B cell (primary cell): ENCODE measurements around the gene EFHD2.

ENCODE experiments used
- EZH2 ChIP-seq: IDR thresholded peaks from 2 replicates; pipeline ENCODE4 v1.6.1; 2012; ENCODE audit warnings: borderline replicate concordance, low read depth, mild to moderate bottlenecking, moderate library complexity, low read length; ENCODE audit not compliant: insufficient read depth, poor library complexity, severe bottlenecking
- TF ChIP-seq, protein P1 (sequence below): fragments of 200-600 bp; IDR thresholded peaks from one replicate; pipeline ENCODE4 v1.8.0; 2022; ENCODE audit warnings: antibody characterized with exemption, mild to moderate bottlenecking

DNA sequence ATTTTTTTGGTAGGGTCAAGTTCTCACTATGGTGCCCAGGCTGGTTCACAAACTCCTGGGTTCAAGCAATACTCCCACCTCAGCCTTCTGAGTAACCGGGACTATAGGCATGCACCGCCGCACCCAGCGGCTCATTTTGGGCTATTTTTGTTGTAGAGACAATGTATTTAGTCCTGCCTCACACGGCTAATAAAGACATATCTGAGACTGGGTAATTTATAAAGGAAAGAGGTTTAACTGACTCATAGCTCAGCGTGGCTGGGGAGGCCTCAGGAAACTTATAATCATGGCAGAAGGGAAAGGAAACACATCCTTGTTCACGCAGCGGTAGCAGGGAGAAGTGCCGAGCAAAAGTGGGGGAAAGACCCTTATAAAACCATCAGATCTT, 51.0 kb downstream of the EFHD2 start:
- TF ChIP-seq, protein P1, sequence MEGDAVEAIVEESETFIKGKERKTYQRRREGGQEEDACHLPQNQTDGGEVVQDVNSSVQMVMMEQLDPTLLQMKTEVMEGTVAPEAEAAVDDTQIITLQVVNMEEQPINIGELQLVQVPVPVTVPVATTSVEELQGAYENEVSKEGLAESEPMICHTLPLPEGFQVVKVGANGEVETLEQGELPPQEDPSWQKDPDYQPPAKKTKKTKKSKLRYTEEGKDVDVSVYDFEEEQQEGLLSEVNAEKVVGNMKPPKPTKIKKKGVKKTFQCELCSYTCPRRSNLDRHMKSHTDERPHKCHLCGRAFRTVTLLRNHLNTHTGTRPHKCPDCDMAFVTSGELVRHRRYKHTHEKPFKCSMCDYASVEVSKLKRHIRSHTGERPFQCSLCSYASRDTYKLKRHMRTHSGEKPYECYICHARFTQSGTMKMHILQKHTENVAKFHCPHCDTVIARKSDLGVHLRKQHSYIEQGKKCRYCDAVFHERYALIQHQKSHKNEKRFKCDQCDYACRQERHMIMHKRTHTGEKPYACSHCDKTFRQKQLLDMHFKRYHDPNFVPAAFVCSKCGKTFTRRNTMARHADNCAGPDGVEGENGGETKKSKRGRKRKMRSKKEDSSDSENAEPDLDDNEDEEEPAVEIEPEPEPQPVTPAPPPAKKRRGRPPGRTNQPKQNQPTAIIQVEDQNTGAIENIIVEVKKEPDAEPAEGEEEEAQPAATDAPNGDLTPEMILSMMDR = no peak
- TF ChIP-seq EZH2 = no peak
